OCI-M2 (cell line): ENCODE data around the gene MYO5B.
"Not testable (repeated sequence)": the region's sequence is repeated elsewhere in the genome, so short reads cannot be mapped to it uniquely, and the experiment has no call there.

Experiments used
- DNase-seq: peaks from one replicate; lab custom pipeline; 2025; ENCODE audit not compliant: unreplicated experiment; lab: John Stamatoyannopoulos, UW

Gene MYO5B

DNA sequence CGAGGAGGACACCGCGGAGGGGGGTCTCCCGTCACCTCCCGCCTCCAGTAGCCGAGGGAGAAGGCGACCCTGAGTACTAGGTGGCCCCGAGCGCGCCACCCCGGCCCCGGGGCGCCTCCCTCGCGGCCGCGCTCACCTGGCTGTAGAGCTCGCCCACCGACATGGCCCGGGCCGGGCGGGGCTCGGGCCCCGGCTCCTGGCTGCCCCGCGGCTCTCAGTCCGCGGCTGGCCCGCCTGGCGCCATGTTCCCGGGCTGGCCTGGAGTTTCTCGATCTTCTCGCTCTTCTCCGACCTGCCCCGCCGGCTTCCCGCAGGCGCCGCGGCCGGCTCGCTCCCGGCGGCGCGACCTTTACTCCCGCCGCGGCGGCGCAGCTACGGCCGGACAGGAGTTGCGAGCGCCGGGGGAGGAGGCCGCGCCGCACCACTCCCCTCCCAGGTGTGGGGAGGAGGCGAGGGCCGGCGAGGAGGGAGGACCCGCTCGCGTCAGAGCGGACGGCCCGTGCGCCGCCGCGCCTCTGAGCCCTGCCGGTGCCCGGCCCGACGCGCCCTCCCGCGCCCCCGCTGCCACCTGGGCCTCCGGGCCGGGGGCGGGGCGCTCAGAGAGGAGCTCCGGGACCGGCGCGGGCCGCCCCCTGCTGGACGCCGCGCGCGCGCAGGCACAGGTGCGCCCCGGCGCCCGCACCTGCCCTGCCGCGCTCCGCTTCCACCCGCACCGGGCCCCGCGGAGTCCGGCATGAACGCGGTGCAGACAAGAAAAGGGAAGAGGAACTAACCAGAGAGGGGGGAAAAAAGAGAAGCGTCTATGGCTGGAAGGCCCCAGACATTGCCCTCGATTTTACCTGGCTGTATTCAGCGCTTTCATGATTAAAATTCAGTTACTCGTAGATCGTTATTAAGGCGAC lies at the start of gene MYO5B:
Gene MYO5B (minus strand): TSS at position 517 of the 902 bp plus-strand sequence. CDS start 354 bp downstream, at position 163.
- no peak for DNase-seq

DNA sequence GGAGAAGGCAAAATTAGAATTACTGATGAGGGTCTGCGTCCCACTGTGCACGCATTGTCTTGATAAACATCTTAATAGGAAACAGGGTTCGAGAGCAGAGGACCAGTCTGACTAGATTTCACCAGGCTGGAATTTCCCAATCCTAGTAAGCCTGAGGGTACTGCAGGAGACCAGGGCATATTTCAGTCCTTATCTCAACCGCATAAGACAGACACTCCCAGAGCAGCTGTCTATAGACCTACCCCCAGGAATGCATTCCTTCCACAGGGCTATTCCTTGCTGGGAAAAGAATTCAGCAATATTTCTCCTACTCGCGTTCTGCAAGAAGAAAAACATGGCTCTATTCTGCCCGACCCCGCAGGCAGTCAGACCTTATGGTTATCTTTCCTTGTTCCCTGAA lies 46.8 kb upstream of the MYO5B start:
- not testable (repeated sequence) for DNase-seq

DNA sequence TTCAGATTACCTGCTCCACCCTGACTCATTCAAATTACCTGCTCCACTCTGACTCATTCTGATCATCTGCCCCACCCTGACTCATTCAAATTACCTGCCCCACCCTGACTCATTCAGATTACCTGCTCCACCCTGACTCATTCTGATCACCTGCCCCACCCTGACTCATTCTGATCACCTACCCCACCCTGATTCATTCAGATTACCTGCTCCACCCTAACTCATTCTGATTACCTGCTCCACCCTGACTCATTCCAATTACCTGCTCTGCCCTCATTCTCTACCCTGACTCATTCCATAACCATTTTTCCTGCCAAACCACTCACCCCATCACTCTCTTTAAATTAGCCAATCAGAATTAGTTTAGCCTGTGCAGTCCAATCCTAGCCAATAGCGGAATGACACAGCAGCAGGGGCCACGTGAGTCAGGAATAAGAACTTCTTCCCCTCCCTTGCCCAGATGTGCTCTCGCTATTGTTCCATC lies 45.2 kb upstream of the MYO5B start:
- no peak for DNase-seq

DNA sequence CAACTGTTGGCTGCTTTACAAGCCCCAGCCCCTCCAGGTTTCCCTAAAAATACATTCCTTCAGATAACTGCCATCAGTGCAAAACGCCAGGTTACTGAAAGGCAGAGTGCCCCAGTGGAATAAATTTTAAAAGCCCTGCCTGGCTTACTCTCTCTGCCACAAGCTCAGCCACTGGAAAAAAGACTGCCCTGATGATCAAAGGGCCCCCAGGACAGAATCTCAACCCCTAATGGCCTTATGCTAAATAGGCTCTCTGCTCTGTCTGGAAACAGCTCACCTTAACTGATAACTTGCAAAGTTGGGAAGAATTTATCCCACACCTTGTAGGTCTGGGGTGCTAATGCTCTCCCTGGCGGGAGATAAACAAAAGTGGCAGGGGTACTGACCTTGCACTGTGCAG lies 37.5 kb upstream of the MYO5B start:
- DNase-seq: no peak

DNA sequence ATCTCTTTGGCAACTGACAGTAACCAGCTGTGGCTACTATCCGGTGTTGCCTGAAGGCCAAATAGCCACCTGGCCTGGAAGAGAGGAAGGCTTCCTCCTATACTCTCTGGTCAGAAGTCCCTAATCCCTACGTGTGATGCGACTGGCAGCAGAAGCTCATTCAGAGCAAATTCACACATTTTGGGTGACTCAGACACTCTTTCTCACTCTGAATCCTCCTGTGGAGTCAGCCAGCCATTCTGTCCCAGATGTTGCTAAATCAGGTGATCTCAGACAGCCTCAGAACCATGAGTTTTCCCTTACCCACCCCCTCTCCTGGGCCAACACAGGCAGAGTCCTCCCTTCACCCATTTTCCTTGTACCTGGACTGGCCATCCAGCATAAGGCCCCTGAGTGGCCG lies 36.7 kb upstream of the MYO5B start:
- DNase-seq: no peak

DNA sequence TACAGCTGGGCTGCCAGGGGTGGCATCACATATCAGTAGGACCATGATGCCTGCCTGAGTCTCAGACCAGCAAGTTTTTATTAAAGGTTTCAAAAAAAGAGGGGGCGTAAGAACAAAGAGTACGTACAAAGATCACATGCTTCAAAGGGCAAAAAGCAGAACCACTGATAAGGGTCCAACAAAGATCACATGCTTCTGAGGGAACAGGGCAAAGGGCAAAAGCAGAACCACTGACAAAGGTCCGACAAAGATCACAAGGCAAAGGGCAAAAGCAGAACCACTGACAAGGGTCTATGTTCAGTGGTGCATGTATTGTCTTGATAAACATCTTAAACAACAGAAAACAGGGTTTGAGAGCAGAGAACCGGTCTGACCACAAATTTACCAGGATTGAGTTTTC lies 25.3 kb upstream of the MYO5B start:
- DNase-seq: not testable (repeated sequence)

DNA sequence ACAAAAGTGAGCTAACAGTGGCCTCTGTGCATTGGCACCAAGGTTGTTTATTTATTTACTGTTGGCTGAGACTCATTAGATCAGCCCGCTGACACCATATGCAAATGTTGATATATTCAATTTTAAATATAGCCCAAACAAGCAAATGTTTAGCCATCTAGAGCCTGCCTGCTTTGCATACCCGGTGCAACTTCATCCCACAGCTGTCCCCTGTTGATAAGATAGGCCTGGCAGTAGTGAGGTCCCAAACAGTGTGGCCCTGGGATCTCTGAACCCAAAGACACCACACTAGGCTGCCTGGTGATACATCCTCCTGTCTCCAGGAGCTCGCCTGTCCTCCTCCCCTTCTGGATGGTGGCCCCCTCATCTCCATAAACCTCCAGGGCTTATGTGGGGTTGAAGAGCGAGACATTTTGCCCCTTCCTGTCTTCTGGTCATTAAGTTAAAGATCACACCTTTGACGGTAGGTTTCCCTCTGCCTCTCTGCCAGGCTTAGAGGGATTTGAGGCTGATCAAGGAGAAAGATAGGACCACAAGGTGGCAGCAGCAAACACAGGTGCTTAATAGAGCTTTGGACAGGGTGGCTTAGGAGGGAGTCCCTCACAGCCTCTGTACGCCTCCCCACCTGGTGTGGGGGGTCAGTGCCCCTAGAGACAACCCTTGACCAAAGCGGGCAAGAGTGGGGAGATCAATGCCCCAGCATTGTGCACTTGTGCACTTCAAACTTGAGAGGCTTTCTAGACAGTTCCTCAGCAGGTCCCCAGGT lies 23.7 kb upstream of the MYO5B start:
- no peak for DNase-seq

DNA sequence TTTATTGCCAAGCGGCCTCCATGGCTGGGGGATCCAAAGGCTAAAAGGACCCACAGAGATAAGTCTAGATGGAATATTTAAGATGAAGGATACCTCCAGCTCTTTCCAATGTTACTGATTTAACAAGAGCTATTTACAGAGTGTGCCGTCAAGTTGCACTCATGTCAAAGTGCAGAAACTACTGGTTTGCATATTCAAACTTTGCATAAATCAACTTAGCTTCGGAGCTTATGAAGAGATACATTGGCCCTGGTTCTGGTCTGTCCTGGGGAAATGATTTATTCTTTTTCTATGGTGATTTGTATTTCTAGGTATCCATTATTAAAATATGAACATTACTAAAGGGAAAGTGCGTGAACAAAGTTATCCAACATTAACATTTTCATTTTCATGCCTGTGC lies 14.4 kb upstream of the MYO5B start:
- no peak for DNase-seq

DNA sequence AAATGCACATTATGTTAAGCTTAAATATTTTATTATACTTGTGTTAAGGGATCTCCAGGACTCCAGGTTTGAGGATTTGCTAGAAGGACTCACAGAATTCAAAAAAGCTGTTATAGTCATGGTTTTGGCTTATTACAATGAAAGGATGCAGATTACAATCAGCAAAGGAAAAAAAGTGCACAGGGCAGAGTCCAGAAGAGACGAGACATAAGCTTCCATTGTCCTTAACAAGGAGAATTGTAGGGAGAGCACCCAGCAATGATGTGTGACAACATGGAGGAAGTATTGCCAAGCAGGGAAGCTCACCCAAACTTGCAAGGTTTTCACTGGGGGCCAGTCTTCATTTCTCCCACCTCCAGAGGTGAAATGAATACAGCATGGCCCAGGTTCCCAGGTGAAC lies 12.8 kb upstream of the MYO5B start:
- no peak for DNase-seq

DNA sequence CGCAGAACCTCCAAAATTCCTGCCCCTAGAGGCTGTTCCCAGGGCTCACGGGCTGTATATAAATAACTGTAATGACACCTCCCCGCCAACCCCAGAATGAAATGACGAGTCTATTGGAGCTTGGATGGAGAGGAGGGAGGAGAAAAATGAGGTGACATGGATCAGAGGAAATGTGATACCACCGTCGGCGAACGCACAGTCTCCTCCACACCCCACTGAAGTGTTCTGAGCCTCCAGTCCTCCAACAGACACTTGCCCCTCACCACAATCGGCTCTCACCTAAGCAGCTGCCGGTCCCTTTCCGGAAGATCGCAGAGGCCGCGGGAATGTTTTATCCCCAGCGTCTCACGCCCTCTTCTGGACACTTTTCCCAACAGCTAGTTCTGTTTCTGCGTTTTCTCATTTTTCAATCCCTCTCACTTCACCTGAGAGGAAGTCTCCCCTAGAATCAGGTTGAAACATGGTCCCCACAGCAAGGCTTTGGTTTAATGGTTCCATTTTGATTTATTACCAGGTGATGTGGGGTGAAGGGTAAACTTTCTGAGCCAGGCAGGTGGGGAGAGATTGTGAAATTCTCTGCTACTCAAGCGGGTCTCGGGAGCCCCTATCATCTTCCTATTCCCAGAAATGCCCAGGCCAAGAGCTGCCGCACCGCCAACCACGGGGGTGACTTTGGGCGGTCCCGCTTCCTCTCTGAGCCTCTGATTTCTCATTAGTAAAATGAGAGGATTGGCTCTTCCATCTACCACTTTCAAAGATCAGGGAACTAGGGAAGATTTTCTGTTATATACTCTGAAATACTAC lies 9.1 kb upstream of the MYO5B start:
- no peak for DNase-seq

DNA sequence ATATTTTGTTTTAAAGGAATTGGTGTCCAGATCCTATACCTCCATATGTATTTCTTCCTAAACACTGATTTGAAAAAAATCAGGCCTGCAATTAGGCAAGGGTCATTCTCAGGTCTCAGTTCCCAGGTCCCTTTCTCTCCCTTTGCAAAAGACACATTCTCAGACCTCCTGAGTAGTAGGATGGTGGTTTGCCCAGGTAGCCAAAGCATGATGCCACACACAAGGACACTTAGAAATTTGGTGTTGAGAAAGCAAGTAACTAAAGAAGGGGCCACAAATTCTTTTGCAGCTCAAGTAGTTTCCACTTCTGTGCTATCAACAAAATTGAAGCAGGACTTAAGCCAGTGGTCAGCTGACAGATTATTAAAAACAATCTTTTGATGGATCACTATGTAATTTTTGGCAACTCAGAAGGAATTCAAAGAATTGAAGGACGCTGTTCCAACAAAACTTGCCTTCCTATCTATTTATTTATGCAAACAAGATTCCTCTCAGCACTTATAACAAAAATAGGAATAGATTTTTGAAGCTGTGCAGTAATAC lies 6.6 kb upstream of the MYO5B start:
- no peak for DNase-seq

DNA sequence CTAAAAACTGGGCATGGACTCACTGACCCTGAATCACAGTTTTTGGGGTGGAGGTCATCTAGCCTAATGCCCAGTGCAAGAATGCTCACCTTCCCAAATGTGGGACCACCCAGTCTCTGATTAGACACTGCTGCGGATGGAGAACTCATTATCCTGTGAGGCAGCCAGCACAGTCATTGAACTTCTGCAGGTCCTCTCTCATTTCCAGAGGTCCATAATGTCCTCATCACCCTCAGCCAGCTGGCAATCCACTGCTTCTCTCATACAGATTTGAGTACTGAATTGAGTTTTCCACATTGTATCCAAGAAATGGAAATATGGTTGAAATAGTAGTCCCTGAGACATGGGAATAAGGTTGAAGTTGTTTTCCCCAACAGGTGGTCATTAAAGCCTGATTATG lies 5.0 kb upstream of the MYO5B start:
- no peak for DNase-seq

DNA sequence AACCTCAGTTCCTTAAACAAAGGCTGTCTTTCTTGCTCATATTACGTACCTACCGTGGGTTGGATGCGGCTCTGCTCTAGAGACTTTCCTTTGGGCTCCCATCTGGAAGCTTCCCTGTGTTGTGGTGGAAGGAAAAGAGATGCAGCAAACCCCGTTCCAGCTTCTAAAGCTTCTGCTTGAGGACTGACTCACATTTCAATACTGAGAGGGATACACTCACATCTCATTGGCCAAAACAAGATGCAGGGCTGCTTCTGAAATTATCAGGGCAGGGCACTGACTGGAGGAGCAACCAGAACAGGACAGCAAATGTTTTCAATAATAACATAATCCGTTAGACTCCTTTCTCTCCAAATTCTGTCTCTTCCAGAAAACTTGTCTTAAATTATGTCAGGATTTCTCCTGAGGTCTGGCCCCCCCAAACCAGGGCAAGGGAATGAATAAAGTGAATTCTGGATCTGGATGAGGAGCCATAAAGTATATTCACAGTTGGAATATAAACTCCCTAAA lies 4.5 kb upstream of the MYO5B start:
- DNase-seq: no peak

DNA sequence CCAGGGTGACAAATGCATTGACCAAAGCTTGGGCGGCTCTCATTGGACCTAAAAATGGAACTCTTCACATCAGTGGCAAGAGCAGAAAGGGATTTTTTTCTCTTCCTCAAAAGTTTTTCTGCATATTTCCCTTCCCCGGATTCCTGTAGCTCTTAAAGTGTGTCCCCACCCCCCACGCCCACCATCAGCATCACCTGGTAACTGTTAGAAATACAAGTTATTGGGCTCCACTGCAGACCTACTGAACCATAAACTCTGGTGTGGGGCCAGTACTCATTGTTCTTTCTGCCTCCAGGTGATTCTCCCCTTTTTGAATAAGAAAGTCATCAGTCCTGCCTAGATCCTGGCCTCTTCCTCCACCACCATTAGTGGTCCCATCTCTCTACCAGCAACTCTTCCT lies 1.3 kb upstream of the MYO5B start:
- no peak for DNase-seq

DNA sequence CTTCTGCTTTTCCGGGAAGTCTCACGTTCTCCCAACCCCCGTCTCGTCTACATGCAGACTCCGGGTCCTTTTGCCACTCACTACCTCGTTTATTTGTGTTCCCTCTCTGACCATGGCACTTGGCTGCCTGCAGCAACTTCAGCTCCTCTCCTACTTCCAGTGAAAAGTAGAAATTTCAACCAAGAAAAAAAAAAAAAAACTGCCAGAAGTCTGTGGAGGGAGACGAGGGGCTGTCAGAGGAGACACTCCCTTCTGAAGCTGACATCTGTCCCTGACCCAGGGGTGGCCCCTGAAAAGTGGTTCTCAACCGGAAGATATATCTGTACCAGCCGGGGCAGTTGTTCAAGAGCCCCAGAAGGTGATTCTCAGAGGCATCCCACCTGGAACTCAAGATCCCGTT lies 742 bp upstream of the MYO5B start:
- DNase-seq: no peak

DNA sequence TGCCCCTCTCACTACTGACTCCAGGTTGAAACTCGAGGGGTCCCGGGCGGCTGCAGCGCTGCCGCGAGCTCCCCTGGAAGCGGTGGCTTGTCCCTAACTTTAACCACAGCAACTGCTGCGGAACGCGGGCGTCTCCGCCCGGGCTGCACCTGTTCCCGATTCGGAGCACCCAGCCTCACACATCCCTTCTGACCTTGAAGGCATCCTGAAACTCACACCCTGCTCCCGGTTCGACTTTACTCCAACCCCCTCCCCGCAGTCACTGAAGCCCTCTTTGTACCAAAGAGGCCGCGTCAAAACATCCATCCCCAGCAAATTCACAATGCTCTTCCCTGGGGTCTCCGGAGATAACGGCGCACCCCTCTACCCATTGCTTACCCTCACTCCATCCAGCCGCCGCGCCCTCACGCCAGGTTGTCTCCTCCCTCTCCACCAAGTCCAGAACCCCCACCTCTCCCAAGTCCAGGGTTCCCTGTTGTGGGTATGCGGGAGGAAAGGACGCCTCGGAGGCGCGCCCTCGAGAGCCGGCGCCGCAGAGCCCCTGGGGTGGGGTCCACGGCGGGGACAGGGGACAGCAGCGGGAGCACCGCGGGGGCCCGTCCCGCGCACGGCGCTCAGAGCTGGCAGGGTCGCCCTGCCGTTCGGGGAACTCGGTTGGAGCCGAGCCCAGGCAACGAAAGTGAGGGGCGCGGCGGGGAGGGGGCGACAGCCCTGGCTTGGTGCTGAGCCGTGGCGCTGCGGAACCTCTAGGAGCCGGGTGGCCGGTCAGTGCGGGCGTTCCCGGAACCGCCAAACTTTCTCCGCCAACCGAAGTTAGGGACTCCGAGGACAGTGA lies 934 bp downstream of the MYO5B start:
- DNase-seq: no peak

DNA sequence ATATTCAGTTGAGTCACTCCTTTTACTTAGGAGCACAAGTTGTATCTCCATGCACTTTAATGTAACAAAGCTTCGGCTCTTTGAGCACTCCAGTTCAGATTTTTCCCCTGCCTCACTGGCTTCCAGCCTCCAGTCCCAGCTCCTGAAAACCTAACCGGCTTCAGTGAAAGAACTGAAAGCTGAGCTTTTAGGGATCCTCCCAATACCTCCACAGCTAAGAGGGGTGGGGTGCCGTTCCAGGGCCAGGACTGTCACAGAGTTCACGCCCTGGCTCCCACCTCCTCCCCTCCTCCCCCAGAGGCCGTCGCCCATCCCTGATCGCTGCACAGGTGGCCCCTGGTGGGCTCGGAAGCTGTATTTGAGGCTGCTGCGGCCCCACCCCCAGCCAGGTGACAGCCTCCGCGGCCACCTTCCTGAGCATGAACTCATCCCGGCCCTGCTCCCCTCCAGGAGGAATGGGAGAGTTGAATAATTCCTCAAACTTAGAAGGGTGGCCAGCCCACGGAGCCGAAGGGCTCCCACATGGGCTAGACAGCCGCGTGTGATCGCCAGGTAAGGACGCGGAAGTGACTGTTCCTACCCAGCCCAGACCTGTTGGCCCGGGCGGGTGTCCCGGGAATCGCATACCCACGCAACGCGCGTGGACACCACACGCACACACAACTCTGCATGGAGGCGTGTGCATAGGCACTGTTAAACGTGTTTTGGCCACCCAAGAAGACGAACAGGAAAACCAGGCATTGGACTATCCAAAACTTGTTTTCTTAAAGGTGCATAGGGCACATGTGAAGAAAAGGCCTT lies 1.8 kb downstream of the MYO5B start:
- no peak for DNase-seq

DNA sequence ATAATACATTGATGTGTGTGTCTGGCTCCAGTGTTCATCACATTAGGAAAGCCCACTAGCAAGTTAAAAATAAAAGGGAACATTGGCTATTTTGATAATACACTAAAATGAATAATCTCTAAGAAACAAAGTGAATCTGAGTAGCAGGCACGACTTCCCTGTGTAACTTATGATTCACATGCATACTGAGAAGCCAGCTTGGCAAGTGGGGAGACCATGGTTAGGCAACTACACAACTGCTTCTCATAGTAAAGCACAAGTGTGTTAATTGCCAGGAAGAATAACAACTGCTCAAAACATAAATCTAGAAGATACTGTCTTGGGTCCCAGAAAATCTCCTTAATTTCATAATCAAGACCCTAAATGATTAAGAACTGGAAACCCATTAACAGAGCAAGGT lies 4.0 kb downstream of the MYO5B start:
- no peak for DNase-seq

DNA sequence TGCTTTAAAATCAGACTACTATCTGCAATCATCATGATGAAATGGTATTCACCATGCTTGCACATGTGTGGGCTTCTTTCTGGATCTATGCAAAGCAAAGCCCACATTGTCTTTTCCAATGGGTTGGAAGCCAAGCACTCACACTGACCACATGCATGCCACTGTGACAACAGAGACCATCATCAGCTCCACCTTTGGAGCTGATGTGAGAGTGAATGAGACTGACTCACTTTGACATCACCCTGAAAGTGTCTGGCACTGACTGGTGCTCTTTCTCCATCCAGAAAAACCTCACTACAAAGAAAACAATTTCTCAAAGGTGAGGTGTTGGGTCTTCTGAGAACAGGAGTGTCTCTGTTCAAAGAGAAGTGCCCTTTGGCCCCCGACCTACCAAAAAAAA lies 4.7 kb downstream of the MYO5B start:
- no peak for DNase-seq
